ENCODE measurements around the gene KCNK4. TPM values are rescaled to one million over a fixed set of nuclear protein-coding genes. Genes with fewer than 3 reads are reported as not detected.

KCNK4 gene
- total RNA-seq, 2 experiments from 2014 or later: not detected

GRCh38 chr11:64331569-64332371, 40.7 kb downstream of the KCNK4 start:
- intact Hi-C loops (cut with DNase I, micrococcal nuclease): loop anchor here in 1 of 2 experiments (1.0 kb wide), 1 partner anchor 13 kb away; the partner anchor contains the start of gene PRDX5
- CTCF ChIA-PET: interaction anchor here (0.6 to 4.0 kb wide), 9 partner anchors 11 to 127 kb away, joined by 3 to 33 read pairs (median 4); partner anchors contain the start of genes ESRRA, PRDX5 and TRMT112

GRCh38 chr11:64333556-64333955, 42.5 kb downstream of the KCNK4 start:
- ChIA-PET CTCF (interaction anchor here (4.0 kb wide), 1 partner anchor 16 kb away, joined by 33 read pairs; the partner anchor contains the start of genes PRDX5 and TRMT112), POLR2A (no interaction called here)
- DNase-seq: no peak
- Mint-ChIP-seq H3K4me1 (peaks cover 17% of the 10 kb centered on the region), H3K27me3 (no peaks in the 10 kb centered on the region), H3K36me3 (ENCODE audit: low read depth) (peaks cover 14% of the 10 kb centered on the region), H3K4me3 (no peak overlapping the region), H3K9me3 (ENCODE audit: low read depth) (no peaks in the 10 kb centered on the region), H3K27ac (no peak overlapping the region)
- intact Hi-C loops (cut with DNase I, micrococcal nuclease): no loop called here
- no peak for ATAC-seq

More at GRCh38 chr11:64331569-64332371, 40.7 kb downstream of the KCNK4 start:
- peak; percentile 85 for ATAC-seq
- Mint-ChIP-seq H3K9me3 (ENCODE audit: low read depth) (no peaks in the 10 kb centered on the region), H3K27me3 (no peaks in the 10 kb centered on the region), H3K27ac (peak overlapping the region; percentile 43), H3K4me3 (no peak overlapping the region), H3K36me3 (ENCODE audit: low read depth) (peaks cover 8% of the 10 kb centered on the region), H3K4me1 (peaks cover 17% of the 10 kb centered on the region)
- POLR2A ChIA-PET: interaction anchor here (0.6 to 1.4 kb wide), 4 partner anchors 10 to 125 kb away, joined by 3 to 9 read pairs (median 5); partner anchors contain the start of genes FERMT3, PRDX5 and TRMT112
- peak; percentile 90 for DNase-seq

GRCh38 chr11:64334764-64335735, 43.9 kb downstream of the KCNK4 start:
- DNase-seq: peak; percentile 76
- Mint-ChIP-seq H3K36me3 (ENCODE audit: low read depth) (peaks cover 14% of the 10 kb centered on the region), H3K9me3 (ENCODE audit: low read depth) (no peaks in the 10 kb centered on the region), H3K4me3 (no peak overlapping the region), H3K27me3 (no peaks in the 10 kb centered on the region), H3K27ac (no peak overlapping the region), H3K4me1 (peaks cover 28% of the 10 kb centered on the region)
- ChIA-PET POLR2A (no interaction called here), CTCF (interaction anchor here (0.9 kb wide), 1 partner anchor 12 kb away, joined by 3 read pairs; no protein-coding TSS in a partner anchor)
- peak; percentile 71 for ATAC-seq
- intact Hi-C loops (cut with DNase I, micrococcal nuclease): loop anchor here in 1 of 2 experiments (1.0 kb wide), 1 partner anchor 17 kb away; the partner anchor contains the start of gene PRDX5

GRCh38 chr11:64337538-64338249, 46.6 kb downstream of the KCNK4 start:
- POLR2A ChIA-PET: interaction anchor here (1.1 kb wide), 1 partner anchor 20 kb away, joined by 3 read pairs; the partner anchor contains the start of gene PRDX5
- Mint-ChIP-seq H3K9me3 (ENCODE audit: low read depth) (no peaks in the 10 kb centered on the region), H3K27me3 (no peaks in the 10 kb centered on the region), H3K36me3 (ENCODE audit: low read depth) (peaks cover 24% of the 10 kb centered on the region), H3K27ac (peak overlapping the region; percentile 21), H3K4me3 (no peak overlapping the region), H3K4me1 (peaks cover 36% of the 10 kb centered on the region)
- CTCF ChIA-PET: interaction anchor here (0.6 to 1.2 kb wide), 5 partner anchors 17 to 1746 kb away, joined by 3 to 4 read pairs (median 4); partner anchors contain the start of genes PRDX5 and TUT1
- DNase-seq (no peak), ATAC-seq (no peak)
- intact Hi-C loops (cut with DNase I, micrococcal nuclease): no loop called here

GRCh38 chr11:64338716-64339115, 47.6 kb downstream of the KCNK4 start:
- ChIA-PET CTCF (no interaction called here), POLR2A (no interaction called here)
- Mint-ChIP-seq H3K27me3 (no peaks in the 10 kb centered on the region), H3K4me1 (peaks cover 36% of the 10 kb centered on the region), H3K36me3 (ENCODE audit: low read depth) (peaks cover 23% of the 10 kb centered on the region), H3K4me3 (peak overlapping the region; percentile 91), H3K9me3 (ENCODE audit: low read depth) (no peaks in the 10 kb centered on the region), H3K27ac (peak overlapping the region; percentile 94)
- DNase-seq (no peak), ATAC-seq (no peak)
- intact Hi-C loops (cut with DNase I, micrococcal nuclease): no loop called here

GRCh38 chr11:64339286-64339685, 48.2 kb downstream of the KCNK4 start:
- intact Hi-C loops (cut with DNase I, micrococcal nuclease): no loop called here
- H3K9me3 Mint-ChIP-seq (ENCODE audit: low read depth): no peaks in the 10 kb centered on the region
- no peaks in the 10 kb centered on the region for H3K27me3 Mint-ChIP-seq
- peak overlapping the region; percentile 94 for H3K27ac Mint-ChIP-seq
- DNase-seq (no peak), ATAC-seq (no peak)
- ChIA-PET CTCF (no interaction called here), POLR2A (no interaction called here)
- H3K4me1 Mint-ChIP-seq: peaks cover 36% of the 10 kb centered on the region
- H3K4me3 Mint-ChIP-seq: peak overlapping the region; percentile 91
- peaks cover 23% of the 10 kb centered on the region for H3K36me3 Mint-ChIP-seq (ENCODE audit: low read depth)

- H3K27me3 Mint-ChIP-seq: no peaks in the 10 kb centered on the region
- peak within 1 kb of the TSS; percentile 94 for H3K27ac Mint-ChIP-seq
- peaks cover 22% of the 10 kb centered on the region for H3K36me3 Mint-ChIP-seq (ENCODE audit: low read depth)
- H3K4me1 Mint-ChIP-seq: peaks cover 34% of the 10 kb centered on the region
- ATAC-seq (peak; percentile 82), DNase-seq (peak; percentile 91)
- ChIA-PET POLR2A (interaction anchor here (0.7 kb wide), 1 partner anchor 14 kb away, joined by 4 read pairs; no protein-coding TSS in a partner anchor), CTCF (interaction anchor here (0.6 kb wide), 1 partner anchor 270 kb away, joined by 3 read pairs; no protein-coding TSS in a partner anchor)
- H3K9me3 Mint-ChIP-seq (ENCODE audit: low read depth): no peaks in the 10 kb centered on the region
- intact Hi-C loops (cut with DNase I, micrococcal nuclease): loop anchor here (1.0 to 10.0 kb wide), 6 partner anchors 22 to 775 kb away; partner anchors contain the start of genes ESRRA (in 2 of the 2), PRDX5 (in 1 of the 2), TM7SF2 (in 1 of the 2) and TRMT112 (in 1 of the 2)
- peak within 1 kb of the TSS; percentile 91 for H3K4me3 Mint-ChIP-seq
Measured at GRCh38 chr11:64339754-64340408, 48.8 kb downstream of the KCNK4 start, which contains the start of gene CCDC88B. TSS of gene CCDC88B (plus strand) at chr11:64340204. CDS start at chr11:64340267, 63 bp downstream.

GRCh38 chr11:64340671-64341335, 49.7 kb downstream of the KCNK4 start:
- H3K27ac Mint-ChIP-seq: peak overlapping the region; percentile 92
- peaks cover 28% of the 10 kb centered on the region for H3K4me1 Mint-ChIP-seq
- peaks cover 24% of the 10 kb centered on the region for H3K36me3 Mint-ChIP-seq (ENCODE audit: low read depth)
- CTCF ChIA-PET: interaction anchor here (0.5 to 1.6 kb wide), 4 partner anchors 14 to 659 kb away, joined by 3 to 5 read pairs (median 4); partner anchors contain the start of genes PRDX5, RTN3 and TRMT112
- POLR2A ChIA-PET: interaction anchor here (0.8 to 1.1 kb wide), 2 partner anchors 9 to 11 kb away, joined by 3 read pairs; no protein-coding TSS in a partner anchor
- intact Hi-C loops (cut with DNase I, micrococcal nuclease): loop anchor here (1.0 to 10.0 kb wide), 6 partner anchors 23 to 774 kb away; partner anchors contain the start of genes ESRRA (in 2 of the 2), PRDX5 (in 1 of the 2), TM7SF2 (in 1 of the 2) and TRMT112 (in 1 of the 2)
- H3K9me3 Mint-ChIP-seq (ENCODE audit: low read depth): no peaks in the 10 kb centered on the region
- DNase-seq (peak; percentile 91), ATAC-seq (peak; percentile 54)
- peak overlapping the region; percentile 91 for H3K4me3 Mint-ChIP-seq
- H3K27me3 Mint-ChIP-seq: no peaks in the 10 kb centered on the region

- no peak overlapping the region for H3K27ac Mint-ChIP-seq
- intact Hi-C loops (cut with DNase I, micrococcal nuclease): loop anchor here (5.0 to 10.0 kb wide), 2 partner anchors 34 to 773 kb away; partner anchors contain the start of genes ESRRA (in 1 of the 2), TM7SF2 (in 1 of the 2) and ZNHIT2 (in 1 of the 2)
- ChIA-PET CTCF (interaction anchor here (0.7 to 2.3 kb wide), 5 partner anchors 10 to 660 kb away, joined by 3 to 6 read pairs (median 4); partner anchors contain the start of genes PRDX5, RTN3 and TRMT112), POLR2A (interaction anchor here (0.8 to 1.1 kb wide), 2 partner anchors 10 to 11 kb away, joined by 3 read pairs; no protein-coding TSS in a partner anchor)
- peaks cover 28% of the 10 kb centered on the region for H3K4me1 Mint-ChIP-seq
- no peak for ATAC-seq
- no peak for DNase-seq
- peaks cover 26% of the 10 kb centered on the region for H3K36me3 Mint-ChIP-seq (ENCODE audit: low read depth)
- peak overlapping the region; percentile 91 for H3K4me3 Mint-ChIP-seq
- no peaks in the 10 kb centered on the region for H3K27me3 Mint-ChIP-seq
- H3K9me3 Mint-ChIP-seq (ENCODE audit: low read depth): no peaks in the 10 kb centered on the region
Measured at GRCh38 chr11:64341429-64341828, 50.3 kb downstream of the KCNK4 start.
